Esophagus muscularis mucosa (tissue), 4 donors: ENCODE data around the gene STX18. TPM values are rescaled to one million over a fixed set of nuclear protein-coding genes. Genes with fewer than 3 reads are reported as not detected.

Experiments used
- DNase-seq: peaks from one replicate; pipeline ENCODE4 v3.0.0-alpha.2; 2017; ENCODE audit errors: extremely low spot score
- H3K27ac ChIP-seq, 4 donors: fragments of 200-600 bp; sonication (generic); replicated peaks in 1 of 4; 1 replicate in 3 of 4; 2 replicates in 1 of 4; pipeline ENCODE4 v1.5.1; 2016 to 2019; ENCODE audit warnings: mild to moderate bottlenecking in 1 of 4
- H3K27me3 ChIP-seq, 4 donors: fragments of 200-600 bp; sonication (generic); one replicate each; pipeline versions ENCODE4 v1.5.1 to v1.6.0; 2016 to 2019
- H3K36me3 ChIP-seq, 4 donors: fragments of 200-600 bp; sonication (generic); one replicate each; pipeline ENCODE4 v1.5.1; 2016 to 2019
- H3K4me1 ChIP-seq, 4 donors: fragments of 200-600 bp; sonication (generic); one replicate each; pipeline ENCODE4 v1.5.1; 2016 to 2019
- H3K4me3 ChIP-seq, 4 donors: fragments of 200-600 bp; sonication (generic); 1 replicate in 2 of 4; 2 replicates in 2 of 4; pipeline ENCODE4 v1.5.1; 2016 to 2019; ENCODE audit warnings: mild to moderate bottlenecking in 4 of 4, moderate library complexity in 1 of 4
- H3K9me3 ChIP-seq, 4 donors: fragments of 200-600 bp; sonication (generic); 1 replicate in 3 of 4; 2 replicates in 1 of 4; pipeline ENCODE4 v1.5.1; 2016 to 2019
- EP300 ChIP-seq: sonication (generic); formaldehyde crosslinking; IDR thresholded peaks from one replicate; pipeline ENCODE4 v1.6.1; 2017; ENCODE audit warnings: antibody characterized with exemption
- POLR2A ChIP-seq: fragments of 450-650 bp; IDR thresholded peaks from one replicate; pipeline ENCODE4 v1.6.1; 2017; ENCODE audit warnings: antibody characterized with exemption, moderate library complexity, mild to moderate bottlenecking, low read depth
- POLR2AphosphoS5 ChIP-seq, 2 donors: sonication (generic); formaldehyde crosslinking; IDR thresholded peaks; one replicate each; pipeline ENCODE4 v1.6.1; 2017; ENCODE audit warnings: antibody characterized with exemption in 2 of 2
- WGBS: methylation state at CpG from one replicate; pipeline ENCODE4 v1.1.5; 2018; 5-methylcytosine and 5-hydroxymethylcytosine counted together
- intact Hi-C: fragments of 100-400 bp; cut with DNase I; formaldehyde crosslinking; loops from one replicate; pipeline ENCODE4 v1.15.1; 2023
- total RNA-seq, 4 donors: library from RNA; depleted of rRNA; stranded (reverse); fragments of >200 nt; gene quantifications; one replicate each; pipeline versions ENCODE4 v1.1.0 to v1.2.1, GENCODE V29; 2016
- TF ChIP-seq, protein P1 (sequence below), 3 experiments: fragments of 200-600 bp in 2 of 3; fragments of 450-650 bp in 1 of 3; sonication (generic) in 2 of 3; IDR thresholded peaks; one replicate each; pipeline ENCODE4 v1.5.1; 2017 to 2019; ENCODE audit warnings: antibody characterized with exemption in 3 of 3, mild to moderate bottlenecking in 2 of 3, moderate library complexity in 1 of 3

STX18 gene
- total RNA-seq, 4 donors from 2014 or later: 14.5 to 21.0 (median 17.8) TPM

GRCh38 chr4:4395371-4395770 lies 146.5 kb downstream of the STX18 start:
- WGBS: 66% methylated on average over 6 of the region's 9 CpGs
- DNase-seq: no peak

DNA sequence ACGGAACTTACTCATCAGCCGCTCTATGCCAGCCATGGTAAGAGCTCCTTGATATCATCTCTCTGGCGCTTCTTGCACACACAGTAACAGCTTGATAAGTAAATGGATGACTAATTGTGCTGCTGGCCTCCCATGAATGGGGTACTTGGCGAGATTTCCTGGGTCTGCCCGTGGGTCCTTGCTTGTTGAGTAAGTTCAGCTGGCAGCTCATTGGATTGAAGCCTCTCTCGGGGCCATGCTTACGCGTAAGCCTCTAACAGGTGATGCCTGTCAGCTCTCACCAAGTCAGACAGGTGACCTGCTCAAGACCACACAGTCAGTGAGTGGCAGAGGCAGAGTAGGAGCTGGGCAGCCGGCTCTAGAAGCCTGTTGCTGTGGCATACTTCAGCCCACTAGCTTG lies 147.2 kb downstream of the STX18 start:
- peaks cover 0 to 97% (median 0%) of the 10 kb centered on the region in 4 donors for H3K27me3 ChIP-seq
- TF ChIP-seq, protein P1, sequence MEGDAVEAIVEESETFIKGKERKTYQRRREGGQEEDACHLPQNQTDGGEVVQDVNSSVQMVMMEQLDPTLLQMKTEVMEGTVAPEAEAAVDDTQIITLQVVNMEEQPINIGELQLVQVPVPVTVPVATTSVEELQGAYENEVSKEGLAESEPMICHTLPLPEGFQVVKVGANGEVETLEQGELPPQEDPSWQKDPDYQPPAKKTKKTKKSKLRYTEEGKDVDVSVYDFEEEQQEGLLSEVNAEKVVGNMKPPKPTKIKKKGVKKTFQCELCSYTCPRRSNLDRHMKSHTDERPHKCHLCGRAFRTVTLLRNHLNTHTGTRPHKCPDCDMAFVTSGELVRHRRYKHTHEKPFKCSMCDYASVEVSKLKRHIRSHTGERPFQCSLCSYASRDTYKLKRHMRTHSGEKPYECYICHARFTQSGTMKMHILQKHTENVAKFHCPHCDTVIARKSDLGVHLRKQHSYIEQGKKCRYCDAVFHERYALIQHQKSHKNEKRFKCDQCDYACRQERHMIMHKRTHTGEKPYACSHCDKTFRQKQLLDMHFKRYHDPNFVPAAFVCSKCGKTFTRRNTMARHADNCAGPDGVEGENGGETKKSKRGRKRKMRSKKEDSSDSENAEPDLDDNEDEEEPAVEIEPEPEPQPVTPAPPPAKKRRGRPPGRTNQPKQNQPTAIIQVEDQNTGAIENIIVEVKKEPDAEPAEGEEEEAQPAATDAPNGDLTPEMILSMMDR (IDR thresholded peaks at IDR 0.05): no peak
- TF ChIP-seq POLR2AphosphoS5 (IDR thresholded peaks at IDR 0.05) (no peak), EP300 (no peak), POLR2A (no peak)
- H3K4me1 ChIP-seq: peaks cover 0 to 5% (median 0%) of the 10 kb centered on the region in 4 donors
- no peak overlapping the region for H3K4me3 ChIP-seq
- DNase-seq: no peak
- intact Hi-C loops: no loop called here
- H3K27ac ChIP-seq: no peak overlapping the region
- WGBS: 58% methylated on average over 7 of the region's 9 CpGs
- H3K9me3 ChIP-seq: peaks cover 0 to 2% (median under 1%) of the 10 kb centered on the region in 4 donors
- no peaks in the 10 kb centered on the region for H3K36me3 ChIP-seq

More at GRCh38 chr4:4395371-4395770, 146.5 kb downstream of the STX18 start:
- H3K9me3 ChIP-seq: peaks cover 0 to 9% (median 3%) of the 10 kb centered on the region in 4 donors
- H3K4me1 ChIP-seq: peaks cover 0 to 5% (median 0%) of the 10 kb centered on the region in 4 donors
- H3K27me3 ChIP-seq: peaks cover 0 to 97% (median 0%) of the 10 kb centered on the region in 4 donors
- H3K27ac ChIP-seq: no peak overlapping the region
- intact Hi-C loops: no loop called here
- TF ChIP-seq EP300: no peak
- H3K4me3 ChIP-seq: no peak overlapping the region
- no peaks in the 10 kb centered on the region for H3K36me3 ChIP-seq

DNA sequence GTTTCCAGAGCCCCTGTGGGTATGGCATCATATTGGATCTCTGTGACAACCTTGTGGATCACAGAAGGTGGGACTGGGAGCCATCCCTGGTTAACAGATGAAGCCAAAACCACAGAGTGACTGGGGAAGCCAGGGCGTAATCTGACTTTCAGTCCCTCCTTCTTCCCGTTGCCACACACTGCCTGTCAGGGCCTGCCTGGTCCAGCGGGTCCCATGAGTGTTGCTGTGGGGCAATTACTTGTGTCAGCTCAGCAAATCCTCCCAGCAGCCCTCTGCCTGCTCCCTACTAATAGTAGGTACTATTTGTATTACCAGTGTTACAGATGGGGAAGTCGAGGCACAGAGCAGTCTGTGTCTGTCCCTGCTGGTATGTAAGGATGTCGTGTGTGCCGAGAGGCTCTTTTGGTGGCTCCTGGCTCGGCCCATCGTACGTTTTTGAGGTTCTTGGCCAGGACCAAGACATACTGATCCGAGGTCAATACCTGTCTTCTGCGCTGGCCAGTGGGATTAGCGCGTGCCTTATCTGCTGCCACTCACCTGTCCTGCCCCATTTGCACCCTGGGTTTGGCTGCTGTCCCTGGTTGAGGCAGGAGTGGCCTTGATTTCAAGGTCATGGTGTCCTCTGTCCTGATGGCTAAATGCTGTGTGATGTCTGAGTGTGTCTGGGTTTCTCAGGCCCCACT lies 149.2 kb downstream of the STX18 start:
- WGBS: 90% methylated on average over 10 of the region's 13 CpGs
- H3K9me3 ChIP-seq: no peaks in the 10 kb centered on the region
- H3K4me3 ChIP-seq: no peak overlapping the region
- no peak for TF ChIP-seq EP300
- TF ChIP-seq POLR2A: no peak
- TF ChIP-seq, protein P1 (IDR thresholded peaks at IDR 0.05): no peak
- no peak for TF ChIP-seq POLR2AphosphoS5 (IDR thresholded peaks at IDR 0.05)
- intact Hi-C loops: no loop called here
- DNase-seq: no peak
- H3K4me1 ChIP-seq: peaks cover 5 to 15% (median 11%) of the 10 kb centered on the region in 4 donors
- H3K27me3 ChIP-seq: peaks cover 0 to 97% (median 5%) of the 10 kb centered on the region in 4 donors
- H3K36me3 ChIP-seq: no peaks in the 10 kb centered on the region
- no peak overlapping the region for H3K27ac ChIP-seq

- peaks cover 0 to 97% (median 13%) of the 10 kb centered on the region in 4 donors for H3K27me3 ChIP-seq
- no peak for DNase-seq
Measured at GRCh38 chr4:4391866-4392265, 150.0 kb downstream of the STX18 start.

More at GRCh38 chr4:4391866-4392265, 150.0 kb downstream of the STX18 start:
- H3K27ac ChIP-seq: no peak overlapping the region
- TF ChIP-seq, protein P1 (IDR thresholded peaks at IDR 0.05): no peak
- no peak for TF ChIP-seq EP300
- no peak for TF ChIP-seq POLR2A
- no peak for TF ChIP-seq POLR2AphosphoS5 (IDR thresholded peaks at IDR 0.05)
- H3K9me3 ChIP-seq: no peaks in the 10 kb centered on the region
- intact Hi-C loops: no loop called here
- H3K36me3 ChIP-seq: no peaks in the 10 kb centered on the region
- no peak overlapping the region for H3K4me3 ChIP-seq
- H3K4me1 ChIP-seq: peaks cover 12 to 23% (median 18%) of the 10 kb centered on the region in 4 donors
- 83% methylated on average over 4 of the region's 4 CpGs for WGBS
